H1 (cell line): ENCODE data around the gene DTX4. TPM values are rescaled to one million over a fixed set of nuclear protein-coding genes. Genes with fewer than 3 reads are reported as not detected.

Experiments
- CTCF ChIA-PET: fragments of 300-600 bp; sonication (Branson Sonifier 250); formaldehyde crosslinking; loops from one replicate; lab custom pipeline; 2021; ENCODE audit not compliant: partially characterized antibody; lab: Charles Lee
- POLR2A ChIA-PET: fragments of 300-600 bp; sonication (Branson Sonifier 250); formaldehyde crosslinking; loops from one replicate; lab custom pipeline; 2021; ENCODE audit warnings: inconsistent platforms; ENCODE audit not compliant: partially characterized antibody; lab: Charles Lee
- DNase-seq, 2 experiments: peaks; one replicate each; pipeline versions ENCODE4 v3.0.0 to v3.0.0-alpha.2; 2010 to 2022; ENCODE audit warnings: low spot score in 2 of 2, low read depth in 1 of 2, mixed read lengths in 1 of 2
- FAIRE-seq: peaks from 2 replicates; lab custom pipeline; 2011; peaks lifted over from hg19 to GRCh38; lab: Jason Lieb, UNC
- H2AFZ ChIP-seq: 2 replicates; pipeline ENCODE4 v1.8.1; 2012; ENCODE audit warnings: low read length, inconsistent platforms
- H2AK5ac ChIP-seq: 2 replicates; pipeline ENCODE4 v1.6.1; 2013; ENCODE audit warnings: low read depth, low read length
- H2BK120ac ChIP-seq: replicated peaks from 2 replicates; pipeline ENCODE3; 2013; ENCODE audit warnings: low read depth, low read length, inconsistent platforms
- H2BK12ac ChIP-seq: 2 replicates; pipeline ENCODE4 v1.6.1; 2013; ENCODE audit warnings: low read depth, low read length
- H2BK15ac ChIP-seq: 2 replicates; pipeline ENCODE4 v1.6.1; 2013; ENCODE audit warnings: low read length
- H2BK20ac ChIP-seq: 2 replicates; pipeline ENCODE4 v1.6.1; 2013; ENCODE audit warnings: low read length
- H2BK5ac ChIP-seq: 2 replicates; pipeline ENCODE4 v1.6.1; 2013; ENCODE audit warnings: low read depth, low read length
- H3K14ac ChIP-seq: 2 replicates; pipeline ENCODE4 v1.6.1; 2013; ENCODE audit warnings: inconsistent platforms; ENCODE audit not compliant: insufficient read length
- H3K18ac ChIP-seq: 2 replicates; pipeline ENCODE4 v1.6.1; 2013; ENCODE audit warnings: low read length; ENCODE audit errors: extremely low read depth
- H3K23ac ChIP-seq: 2 replicates; pipeline ENCODE4 v1.6.1; 2013; ENCODE audit warnings: inconsistent platforms; ENCODE audit not compliant: insufficient read length
- H3K23me2 ChIP-seq: 2 replicates; pipeline ENCODE4 v1.6.1; 2013; ENCODE audit warnings: low read depth, low read length
- H3K27ac ChIP-seq: 2 replicates; pipeline ENCODE4 v1.6.1; 2011; ENCODE audit warnings: low read depth, low read length, inconsistent platforms
- H3K27me3 ChIP-seq, 4 experiments: replicated peaks in 1 of 4; 1 replicate in 1 of 4; 2 replicates in 3 of 4; pipeline versions ENCODE4 v1.6.1 to v1.8.1; 2011 to 2013; ENCODE audit warnings: low read length in 3 of 4, mild to moderate bottlenecking in 3 of 4, inconsistent platforms in 2 of 4, mixed read lengths in 2 of 4, moderate library complexity in 1 of 4; ENCODE audit not compliant: control insufficient read depth in 3 of 4, insufficient read depth in 3 of 4; ENCODE audit errors: extremely low read depth in 1 of 4
- H3K36me3 ChIP-seq, 4 experiments: 2 replicates each; pipeline versions ENCODE4 v1.6.1 to v1.8.1; 2011 to 2013; ENCODE audit warnings: mild to moderate bottlenecking in 4 of 4, low read length in 3 of 4, moderate library complexity in 2 of 4, control low read depth in 1 of 4, inconsistent platforms in 1 of 4; ENCODE audit not compliant: insufficient read depth in 4 of 4, control insufficient read depth in 2 of 4
- H3K4ac ChIP-seq: replicated peaks from 2 replicates; pipeline ENCODE3; 2013; ENCODE audit warnings: low read length, low read depth, mixed read lengths, inconsistent platforms; ENCODE audit not compliant: insufficient read length
- H3K4me1 ChIP-seq, 4 experiments: replicated peaks in 1 of 4; 1 replicate in 1 of 4; 2 replicates in 3 of 4; pipeline versions ENCODE4 v1.6.1 to v1.8.1; 2011 to 2013; ENCODE audit warnings: low read length in 3 of 4, inconsistent platforms in 2 of 4, mixed read lengths in 1 of 4; ENCODE audit not compliant: insufficient read depth in 4 of 4, control insufficient read depth in 3 of 4
- H3K4me2 ChIP-seq, 2 experiments: 2 replicates each; pipeline versions ENCODE4 v1.6.1 to v1.8.1; 2011 to 2013; ENCODE audit warnings: low read depth in 2 of 2, low read length in 2 of 2, control low read depth in 1 of 2, inconsistent platforms in 1 of 2, mild to moderate bottlenecking in 1 of 2; ENCODE audit not compliant: insufficient read depth in 1 of 2
- H3K4me3 ChIP-seq, 4 experiments: fragments of 200-600, 300-600 bp in 1 of 4; sonication (generic), shearing (Covaris generic), sonication (Bioruptor Twin) in 1 of 4; 2 replicates each; pipeline versions ENCODE4 v1.5.1 to v1.8.1; 2011 to 2016; ENCODE audit warnings: low read length in 4 of 4, low read depth in 3 of 4, control low read depth in 2 of 4, inconsistent platforms in 2 of 4, mild to moderate bottlenecking in 2 of 4, mixed read lengths in 1 of 4, moderate library complexity in 1 of 4; ENCODE audit not compliant: insufficient read depth in 2 of 4; ENCODE audit errors: extremely low read depth in 1 of 4
- H3K56ac ChIP-seq: replicated peaks from 2 replicates; pipeline ENCODE3; 2013; ENCODE audit warnings: low read depth, mild to moderate bottlenecking, mixed read lengths, low read length, inconsistent platforms; ENCODE audit not compliant: insufficient read length
- H3K79me1 ChIP-seq: 2 replicates; pipeline ENCODE4 v1.6.1; 2013; ENCODE audit warnings: low read depth, low read length, control low read depth
- H3K79me2 ChIP-seq, 2 experiments: 2 replicates each; pipeline versions ENCODE4 v1.6.1 to v1.8.1; 2012 to 2013; ENCODE audit warnings: low read length in 2 of 2, mild to moderate bottlenecking in 2 of 2, inconsistent platforms in 1 of 2; ENCODE audit not compliant: insufficient read depth in 2 of 2, control insufficient read depth in 1 of 2
- H3K9ac ChIP-seq, 4 experiments: replicated peaks in 1 of 4; 1 replicate in 1 of 4; 2 replicates in 3 of 4; pipeline versions ENCODE4 v1.6.1 to v1.8.1; 2011 to 2013; ENCODE audit warnings: low read depth in 3 of 4, low read length in 3 of 4, control low read depth in 2 of 4, mild to moderate bottlenecking in 2 of 4, moderate library complexity in 2 of 4, inconsistent platforms in 1 of 4; ENCODE audit errors: extremely low read depth in 1 of 4
- H3K9me3 ChIP-seq, 2 experiments: 2 replicates each; pipeline versions ENCODE4 v1.6.1 to v1.8.1; 2012 to 2013; ENCODE audit warnings: mild to moderate bottlenecking in 2 of 2, moderate library complexity in 2 of 2, control low read depth in 1 of 2, inconsistent platforms in 1 of 2, low read depth in 1 of 2, low read length in 1 of 2, mixed read lengths in 1 of 2; ENCODE audit not compliant: insufficient read depth in 2 of 2
- H4K20me1 ChIP-seq, 2 experiments: replicated peaks in 1 of 2; 2 replicates each; pipeline versions ENCODE3 to v1.8.1; 2011 to 2013; ENCODE audit warnings: inconsistent platforms in 2 of 2, low read length in 2 of 2, mild to moderate bottlenecking in 1 of 2; ENCODE audit not compliant: insufficient read depth in 2 of 2, control insufficient read depth in 1 of 2
- H4K5ac ChIP-seq: 2 replicates; pipeline ENCODE4 v1.6.1; 2013; ENCODE audit warnings: low read length, low read depth, mixed read lengths, inconsistent platforms; ENCODE audit not compliant: insufficient read length
- H4K8ac ChIP-seq: 2 replicates; pipeline ENCODE4 v1.8.0; 2013; ENCODE audit warnings: mild to moderate bottlenecking, moderate library complexity, low read length, inconsistent platforms; ENCODE audit not compliant: insufficient read depth; ENCODE audit errors: extremely low read depth
- H4K91ac ChIP-seq: replicated peaks from 2 replicates; pipeline ENCODE3; 2013; ENCODE audit warnings: low read length, mixed read lengths, inconsistent platforms; ENCODE audit not compliant: insufficient read length
- BRCA1 ChIP-seq: IDR thresholded peaks from 2 replicates; pipeline ENCODE4 v1.6.1; 2012; ENCODE audit warnings: low read depth, low read length, improper control_type of control experiment
- CBX5 ChIP-seq: fragments of 300-800, 300-1000 bp; sonication (generic); IDR thresholded peaks from 2 replicates; pipeline ENCODE4 v1.7.1; 2016; ENCODE audit warnings: antibody characterized with exemption, low read length, low read depth
- CTCF ChIP-seq, 3 experiments: IDR thresholded peaks; 1 replicate in 2 of 3; 2 replicates in 1 of 3; pipeline versions ENCODE4 v1.5.1 to v1.6.1; 2011; ENCODE audit warnings: low read length in 3 of 3, mild to moderate bottlenecking in 3 of 3, inconsistent platforms in 2 of 3, low read depth in 1 of 3, moderate library complexity in 1 of 3; ENCODE audit not compliant: insufficient read depth in 1 of 3; ENCODE audit errors: control extremely low read depth in 1 of 3
- E2F6 ChIP-seq: IDR thresholded peaks from 2 replicates; pipeline ENCODE4 v1.6.1; 2012; ENCODE audit warnings: inconsistent platforms
- EZH2 ChIP-seq: fragments of 200-600 bp; sonication (generic); IDR thresholded peaks from 2 replicates; pipeline ENCODE4 v1.7.1; 2012; ENCODE audit warnings: low read depth, mild to moderate bottlenecking, moderate library complexity, low read length, inconsistent platforms; ENCODE audit not compliant: severe bottlenecking
- FOSL1 ChIP-seq: IDR thresholded peaks from 2 replicates; pipeline ENCODE4 v1.6.1; 2011; ENCODE audit warnings: mild to moderate bottlenecking, low read depth, low read length, moderate library complexity; ENCODE audit not compliant: insufficient read depth
- HDAC6 ChIP-seq: IDR thresholded peaks from one replicate; pipeline ENCODE4 v1.7.1; 2012; ENCODE audit warnings: low read depth, mild to moderate bottlenecking, inconsistent platforms, low read length, moderate library complexity
- POU5F1 ChIP-seq: IDR thresholded peaks from 2 replicates; pipeline ENCODE4 v1.6.1; 2011; ENCODE audit warnings: low read depth, mild to moderate bottlenecking, low read length, moderate library complexity
- SP4 ChIP-seq: IDR thresholded peaks from 2 replicates; pipeline ENCODE4 v1.6.1; 2012; ENCODE audit warnings: low read length, inconsistent platforms
- TEAD4 ChIP-seq: IDR thresholded peaks from 2 replicates; pipeline ENCODE4 v1.6.1; 2012; ENCODE audit warnings: low read depth, low read length, inconsistent platforms, mixed read lengths
- WGBS, 2 experiments: shearing (Covaris generic) in 1 of 2; methylation state at CpG; one replicate each; pipeline versions ENCODE4 v1.1.6 to v1.1.7; 2013 to 2015; ENCODE audit warnings: low lambda C conversion rate in 2 of 2, mixed read lengths in 2 of 2, inconsistent platforms in 1 of 2, low coverage in 1 of 2, missing lambda C conversion rate in 1 of 2; ENCODE audit not compliant: insufficient replicate concordance in 2 of 2, insufficient coverage in 1 of 2, insufficient read length in 1 of 2; ENCODE audit errors: extremely low coverage in 1 of 2, missing lambda C conversion rate in 1 of 2; 5-methylcytosine and 5-hydroxymethylcytosine counted together
- polyA plus RNA-seq, 7 experiments: library from polyadenylated mRNA; depleted of rRNA in 3 of 7; stranded (reverse) in 5 of 7; unstranded in 2 of 7; fragments of >200 nt in 5 of 7; fragments of 200-250 nt in 2 of 7; gene quantifications; 1 replicate in 5 of 7; 2 replicates in 1 of 7; 4 replicates in 1 of 7; pipeline versions ENCODE4 v1.2.1 to v1.2.3, GENCODE V29; 2011 to 2013; ENCODE audit warnings: missing spikeins in 2 of 7, mixed read lengths in 2 of 7
- total RNA-seq: library from RNA; stranded (reverse); fragmentation: NEBNext Ultra II Directional; extraction: Animal tissue kit (Norgen Biotek cat#: 25700); gene quantifications from 2 replicates; pipeline ENCODE4 v1.2.1, GENCODE V29; 2021

Gene DTX4
- total and polyA plus RNA-seq, 2 of the 8 experiments (the other 6 are each of a cell fraction or from before 2014, with no cell fraction given): 5.1 to 18.8 TPM

GRCh38 chr11:59175091-59175501, 3.2 kb downstream of the DTX4 start:
- Histone ChIP-seq H3K18ac (no peak overlapping the region), H3K36me3 (no peaks in the 10 kb centered on the region), H3K9me3 (no peaks in the 10 kb centered on the region), H3K27me3 (no peaks in the 10 kb centered on the region), H3K4me3 (no peak overlapping the region), H3K23me2 (peaks cover 18% of the 10 kb centered on the region), H3K14ac (no peak overlapping the region), H3K4me2 (peak overlapping the region in 1 of 2 experiments; percentile 99; a peak in 1 of 4 replicates), H3K56ac (no peak overlapping the region), H2BK5ac (no peak overlapping the region), H2BK15ac (no peak overlapping the region), H2BK120ac (no peak overlapping the region), H3K4me1 (peaks cover 6 to 19% (median 10%) of the 10 kb centered on the region in 4 experiments; a peak in 6 of 7 replicates), H4K20me1 (peaks cover 2% of the 10 kb centered on the region in 2 experiments), H3K23ac (no peak overlapping the region), H2AK5ac (no peak overlapping the region), H4K8ac (no peak overlapping the region), H2BK12ac (no peak overlapping the region), H2AFZ (no peak overlapping the region), H3K79me2 (peaks cover 0 to 14% of the 10 kb centered on the region in 2 experiments; a peak in 2 of 4 replicates), H4K91ac (no peak overlapping the region), H3K9ac (no peak overlapping the region), H3K27ac (no peak overlapping the region), H3K79me1 (no peaks in the 10 kb centered on the region), H4K5ac (no peak overlapping the region), H2BK20ac (no peak overlapping the region), H3K4ac (no peak overlapping the region)
- ChIA-PET CTCF (interaction anchor here (0.8 to 9.6 kb wide), 6 partner anchors 9 to 103 kb away, joined by 3 to 201 read pairs (median 4); no protein-coding TSS in a partner anchor), POLR2A (interaction anchor here (5.5 kb wide), 1 partner anchor 9 kb away, joined by 79 read pairs; no protein-coding TSS in a partner anchor)
- no peak for FAIRE-seq
- 84% methylated on average over 4 of the region's 4 CpGs; no CpG with 5 or more reads in 1 of the 2 experiments for WGBS, 2 experiments
- DNase-seq: no peak
- TF ChIP-seq E2F6 (no peak), CTCF (IDR thresholded peaks at IDR 0.05; ENCODE audit: control extremely low read depth in 1 of 3, insufficient read depth in 1 of 3, low read depth in 1 of 3, low read length in 3 of 3) (no peak), FOSL1 (no peak), TEAD4 (no peak), POU5F1 (no peak), CBX5 (no peak), EZH2 (no peak), SP4 (no peak), BRCA1 (no peak), HDAC6 (no peak)
